PC-9 (cell line): ENCODE measurements around the gene MAB21L1. TPM values are rescaled to one million over a fixed set of nuclear protein-coding genes. Genes with fewer than 3 reads are reported as not detected.

Experiments
- BruUV-seq: library from RNA; stranded (reverse); fragments of 400-500 nt; replicated peaks from 2 replicates; lab custom pipeline; 2021; lab: Mats Ljungman, UMichigan
- CTCF ChIA-PET: fragments of 300-600 bp; sonication (Branson Sonifier 250); formaldehyde crosslinking; loops from one replicate; lab custom pipeline; 2022; ENCODE audit warnings: antibody characterized with exemption; lab: Charles Lee
- POLR2A ChIA-PET: fragments of 300-600 bp; sonication (Branson Sonifier 250); formaldehyde crosslinking; loops from one replicate; lab custom pipeline; 2022; ENCODE audit warnings: antibody characterized with exemption; ENCODE audit not compliant: unreplicated experiment; lab: Charles Lee
- DNase-seq, 2 experiments: peaks; one replicate each; pipeline versions ENCODE4 v3.0.0 to v3.0.0-alpha.2; 2015 to 2022; ENCODE audit warnings: mixed read lengths in 1 of 2
- H2AFZ ChIP-seq: fragments of 200-600 bp; sonication (generic); 2 replicates; pipeline ENCODE4 v1.8.1; 2017; ENCODE audit warnings: antibody characterized with exemption
- H3F3A ChIP-seq: fragments of 200-600 bp; sonication (generic); 2 replicates; pipeline ENCODE4 v1.8.1; 2017; ENCODE audit warnings: antibody characterized with exemption, mild to moderate bottlenecking, low read depth; ENCODE audit not compliant: insufficient read depth
- H3K27ac ChIP-seq: fragments of 200-600 bp; sonication (generic); 2 replicates; pipeline ENCODE4 v1.6.1; 2016; ENCODE audit warnings: mixed run types
- H3K27me3 ChIP-seq: fragments of 200-600 bp; sonication (generic); 2 replicates; pipeline ENCODE4 v1.6.1; 2016; ENCODE audit warnings: low read depth, mixed run types; ENCODE audit not compliant: insufficient read depth
- H3K36me3 ChIP-seq: fragments of 200-600 bp; sonication (generic); 2 replicates; pipeline ENCODE4 v1.6.1; 2016; ENCODE audit warnings: low read depth, mixed run types
- H3K4me1 ChIP-seq: fragments of 200-600 bp; sonication (generic); replicated peaks from 2 replicates; pipeline ENCODE4 v1.6.1; 2016; ENCODE audit warnings: mixed run types; ENCODE audit not compliant: insufficient read depth
- H3K4me2 ChIP-seq: fragments of 200-600 bp; sonication (generic); 2 replicates; pipeline ENCODE4 v1.6.1; 2017; ENCODE audit warnings: mixed run types
- H3K4me3 ChIP-seq: fragments of 200-600 bp; sonication (generic); 2 replicates; pipeline ENCODE4 v1.6.1; 2016; ENCODE audit warnings: mixed run types
- H3K79me2 ChIP-seq: fragments of 200-600 bp; sonication (generic); 2 replicates; pipeline ENCODE4 v1.6.1; 2017; ENCODE audit warnings: low read depth, mixed run types
- H3K9me2 ChIP-seq: fragments of 200-600 bp; sonication (generic); 2 replicates; pipeline ENCODE4 v1.8.1; 2017; ENCODE audit warnings: mild to moderate bottlenecking; ENCODE audit not compliant: insufficient read depth
- H3K9me3 ChIP-seq: fragments of 200-600 bp; sonication (generic); 2 replicates; pipeline ENCODE4 v1.8.1; 2016; ENCODE audit warnings: low read depth; ENCODE audit not compliant: insufficient read depth
- H4K20me1 ChIP-seq: fragments of 200-600 bp; sonication (generic); 2 replicates; pipeline ENCODE4 v1.8.1; 2017; ENCODE audit not compliant: insufficient read depth
- CTCF ChIP-seq: fragments of 200-600 bp; sonication (generic); conservative IDR thresholded peaks from 2 replicates; pipeline ENCODE4 v1.6.1; 2017; ENCODE audit warnings: mixed run types, antibody characterized with exemption, mild to moderate bottlenecking, moderate library complexity
- EZH2 ChIP-seq: fragments of 200-600 bp; sonication (generic); IDR thresholded peaks from 2 replicates; pipeline ENCODE4 v1.8.0; 2017; ENCODE audit warnings: antibody characterized with exemption, low read depth
- intact Hi-C: fragments of 100-400 bp; cut with micrococcal nuclease; formaldehyde crosslinking; loops from one replicate; pipeline ENCODE4 v1.10.0; 2022; ENCODE audit not compliant: unreplicated experiment
- total RNA-seq: library from RNA; stranded (reverse); gene quantifications from 2 replicates; pipeline ENCODE4 v1.2.3, GENCODE V29; 2021

Gene MAB21L1
- total RNA-seq, 1 experiment from 2014 or later, result not detected

DNA sequence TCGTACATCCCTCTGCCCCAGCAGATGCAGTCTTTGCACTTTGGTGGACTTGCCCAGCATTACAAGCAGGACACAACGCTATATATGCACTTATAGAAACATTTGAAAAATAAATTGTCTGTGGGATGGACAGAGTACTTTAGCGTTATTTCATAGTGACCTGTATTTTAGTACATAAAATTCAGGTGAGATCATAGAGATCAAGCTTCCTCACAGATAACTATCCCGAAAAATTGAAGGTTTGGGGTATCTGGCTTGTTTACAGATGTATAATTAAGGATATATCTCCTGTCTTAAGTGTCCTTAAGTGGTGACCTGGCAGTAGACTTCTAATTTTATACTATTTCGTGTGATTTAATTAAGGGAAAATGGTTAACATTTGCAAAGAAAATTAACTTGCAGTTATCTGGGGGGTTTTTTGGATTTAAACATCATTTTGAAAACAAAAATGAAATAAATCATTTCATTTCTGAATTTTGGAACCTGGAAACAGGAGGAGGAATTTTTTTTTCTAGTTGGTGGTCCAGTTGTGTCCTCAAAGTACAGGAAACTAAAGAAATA lies 977 bp upstream of the MAB21L1 start:
- BruUV-seq, result no TSS peak
- intact Hi-C loops, result no loop called here

GRCh38 chr13:35475212-35475959 lies 1.1 kb downstream of the MAB21L1 start:
- no peak for TF ChIP-seq CTCF
- H3K9me2 ChIP-seq, result no peaks in the 10 kb centered on the region
- BruUV-seq, result no TSS peak
- ChIA-PET POLR2A (no interaction called here), CTCF (no interaction called here)
- DNase-seq, result no peak
- intact Hi-C loops, result no loop called here
- H4K20me1 ChIP-seq, result no peaks in the 10 kb centered on the region
- no peaks in the 10 kb centered on the region for H3K4me1 ChIP-seq
- no peaks in the 10 kb centered on the region for H3K27me3 ChIP-seq
- no peak overlapping the region for H2AFZ ChIP-seq
- no peak overlapping the region for H3K4me2 ChIP-seq
- no peak overlapping the region for H3K27ac ChIP-seq
- H3K36me3 ChIP-seq, result no peaks in the 10 kb centered on the region
- H3F3A ChIP-seq, result no peaks in the 10 kb centered on the region
- no peaks in the 10 kb centered on the region; the same call in 1 of the 2 replicates for H3K9me3 ChIP-seq
- no peak overlapping the region for H3K4me3 ChIP-seq
- no peaks in the 10 kb centered on the region for H3K79me2 ChIP-seq

More for the DNA sequence above, 977 bp upstream of the MAB21L1 start:
- Histone ChIP-seq H3K27me3 (no peaks in the 10 kb centered on the region), H2AFZ (no peak overlapping the region), H3K9me2 (no peaks in the 10 kb centered on the region), H3K36me3 (no peaks in the 10 kb centered on the region), H3K4me1 (no peaks in the 10 kb centered on the region), H4K20me1 (no peaks in the 10 kb centered on the region), H3K4me2 (no peak overlapping the region), H3K9me3 (no peaks in the 10 kb centered on the region), H3F3A (no peaks in the 10 kb centered on the region), H3K4me3 (no peak overlapping the region), H3K79me2 (no peaks in the 10 kb centered on the region), H3K27ac (no peak overlapping the region)
- no peak for DNase-seq
- CTCF ChIA-PET, result no interaction called here
- POLR2A ChIA-PET, result no interaction called here
- TF ChIP-seq EZH2, result no peak
- TF ChIP-seq CTCF, result no peak

DNA sequence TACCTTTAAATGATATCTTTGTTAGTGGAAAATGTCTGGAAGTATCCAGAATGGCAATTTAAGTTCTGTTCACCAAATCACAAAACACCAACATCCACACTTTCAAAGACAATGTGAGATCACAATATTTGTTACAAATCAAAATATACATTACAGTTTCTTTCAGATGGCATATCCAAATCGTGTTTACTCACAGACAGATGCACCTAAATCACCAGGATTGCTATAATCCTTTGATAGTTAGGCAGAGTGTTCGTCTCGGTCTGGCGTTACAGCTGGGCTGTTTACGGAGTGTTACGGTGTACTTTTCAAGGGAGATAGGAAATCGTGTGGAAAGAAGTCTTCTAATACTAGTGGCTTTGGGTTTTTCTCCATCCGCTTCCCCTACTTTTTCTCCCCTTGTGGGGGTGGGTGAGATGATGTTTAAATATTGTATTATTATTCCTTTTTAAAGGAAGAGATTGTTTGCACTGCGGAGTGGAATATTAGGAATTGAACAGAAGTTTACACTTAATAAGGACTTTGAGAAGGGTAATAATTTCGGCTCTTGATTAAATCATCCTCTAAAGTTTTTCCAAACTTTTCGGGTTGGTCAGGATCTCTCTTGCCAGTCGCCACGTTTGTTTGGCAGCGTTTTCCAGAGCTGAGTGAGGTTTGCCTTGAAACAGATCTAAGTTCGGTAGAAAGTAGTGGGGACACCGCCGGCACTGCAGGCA lies 1.8 kb downstream of the MAB21L1 start:
- Histone ChIP-seq H2AFZ (no peak overlapping the region), H4K20me1 (no peaks in the 10 kb centered on the region), H3K4me3 (no peak overlapping the region), H3K4me2 (no peak overlapping the region), H3F3A (no peaks in the 10 kb centered on the region), H3K36me3 (no peaks in the 10 kb centered on the region), H3K27me3 (no peaks in the 10 kb centered on the region), H3K27ac (no peak overlapping the region), H3K79me2 (no peaks in the 10 kb centered on the region), H3K9me2 (no peaks in the 10 kb centered on the region), H3K9me3 (no peaks in the 10 kb centered on the region; the same call in 1 of the 2 replicates), H3K4me1 (no peaks in the 10 kb centered on the region)
- no peak for DNase-seq
- TF ChIP-seq EZH2 (no peak), CTCF (no peak)
- intact Hi-C loops, result no loop called here
- no TSS peak for BruUV-seq
- ChIA-PET POLR2A (no interaction called here), CTCF (no interaction called here)
